ENCODE measurements around the gene AP3S2.

The AP3S2 gene

GRCh38 chr15:89847101-89847500 lies 46.7 kb downstream of the AP3S2 start:
- TF ChIP-seq CTCF (IDR thresholded peaks at IDR 0.05; ENCODE audit: low read length, missing control alignments) = no peak
- no peak for DNase-seq (ENCODE audit: low read depth)

DNA sequence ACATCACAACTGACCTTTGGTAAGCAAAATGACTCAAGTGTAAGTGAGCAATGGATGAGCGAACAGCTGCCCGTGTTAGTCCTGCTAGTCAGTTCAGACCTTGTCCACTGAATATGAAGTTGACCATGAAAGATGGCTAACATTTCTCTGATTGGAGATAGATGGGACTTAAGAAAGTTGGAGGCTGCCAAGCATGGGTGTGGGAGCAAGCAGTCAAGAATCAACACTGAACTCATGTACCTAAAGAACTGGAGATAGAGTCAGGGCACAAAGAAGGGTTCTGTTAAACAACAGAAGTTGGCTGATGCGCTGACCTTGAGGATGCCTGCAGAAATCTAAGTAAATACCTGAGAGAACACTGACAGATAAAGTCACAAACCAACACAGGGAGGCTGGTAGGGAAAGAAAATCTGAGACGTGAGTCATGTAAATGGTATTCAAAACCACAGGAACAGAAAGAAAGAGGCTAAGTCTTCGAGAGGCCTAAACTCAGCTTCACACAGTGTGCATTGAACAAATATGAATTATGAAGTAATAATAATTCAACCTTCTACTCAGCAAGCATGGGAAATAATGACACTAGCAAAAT lies 48.4 kb downstream of the AP3S2 start:
- H3K4me3 ChIP-seq (replicated peaks; ENCODE audit: low read depth, low read length) = no peak overlapping the region
- no peak for TF ChIP-seq CTCF (IDR thresholded peaks at IDR 0.05; ENCODE audit: low read length, missing control alignments)
- DNase-seq (ENCODE audit: low read depth) = peak; percentile 92

More at GRCh38 chr15:89847101-89847500, 46.7 kb downstream of the AP3S2 start:
- H3K4me3 ChIP-seq (replicated peaks; ENCODE audit: low read depth, low read length) = no peak overlapping the region

GRCh38 chr15:89841962-89842361 lies 51.8 kb downstream of the AP3S2 start:
- DNase-seq (ENCODE audit: low read depth) = no peak
- no peak for TF ChIP-seq CTCF (IDR thresholded peaks at IDR 0.05; ENCODE audit: low read length, missing control alignments)
- H3K4me3 ChIP-seq (replicated peaks; ENCODE audit: low read depth, low read length) = no peak overlapping the region

GRCh38 chr15:89841306-89841705 lies 52.5 kb downstream of the AP3S2 start:
- no peak for TF ChIP-seq CTCF (IDR thresholded peaks at IDR 0.05; ENCODE audit: low read length, missing control alignments)
- H3K4me3 ChIP-seq (replicated peaks; ENCODE audit: low read depth, low read length) = no peak overlapping the region
- DNase-seq (ENCODE audit: low read depth) = no peak

- no peak overlapping the region for H3K4me3 ChIP-seq (replicated peaks; ENCODE audit: low read depth, low read length)
- no peak for TF ChIP-seq CTCF (IDR thresholded peaks at IDR 0.05; ENCODE audit: low read length, missing control alignments)
- DNase-seq (ENCODE audit: low read depth) = no peak
Observed at GRCh38 chr15:89839167-89839810, 54.5 kb downstream of the AP3S2 start.

DNA sequence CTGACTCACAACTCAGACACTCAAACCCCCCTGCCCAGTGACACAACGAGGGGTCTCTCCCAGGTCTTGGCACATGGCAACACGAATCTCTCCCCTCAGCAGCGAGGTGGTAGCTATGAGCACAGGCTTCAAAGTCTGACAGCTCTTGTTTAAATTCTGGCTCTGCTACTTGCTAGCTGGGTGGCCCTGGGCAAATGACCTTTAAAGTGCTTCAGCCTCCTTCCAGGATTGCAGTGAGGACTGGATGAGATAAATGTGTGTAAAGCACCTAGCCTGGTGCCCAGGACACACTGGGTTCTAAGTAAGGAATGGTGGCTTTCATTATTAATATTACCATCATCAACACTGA lies 56.0 kb downstream of the AP3S2 start:
- DNase-seq (ENCODE audit: low read depth) = no peak
- TF ChIP-seq CTCF (IDR thresholded peaks at IDR 0.05; ENCODE audit: low read length, missing control alignments) = no peak
- no peak overlapping the region for H3K4me3 ChIP-seq (replicated peaks; ENCODE audit: low read depth, low read length)

Data from fibroblast of pulmonary artery (primary cell).